HTR-8/SVneo (cell line): ENCODE results near the gene CCT7.
"Not testable (repeated sequence)": the region's sequence is repeated elsewhere in the genome, so short reads cannot be mapped to it uniquely, and the experiment has no call there.

Experiments used
- DNase-seq: peaks from one replicate; pipeline ENCODE4 v3.0.0; 2011; ENCODE audit warnings: low spot score, mixed read lengths; ENCODE audit not compliant: insufficient read length
- FAIRE-seq: peaks from 2 replicates; lab custom pipeline; 2011; peaks lifted over from hg19 to GRCh38; lab: Jason Lieb, UNC

CCT7 gene

GRCh38 chr2:73233932-73234832 is at the start of gene CCT7:
Gene CCT7 (plus strand): TSS chr2:73234308. CDS start chr2:73234379, 71 bp downstream.
- DNase-seq (peak; percentile 84), FAIRE-seq (no peak)

DNA sequence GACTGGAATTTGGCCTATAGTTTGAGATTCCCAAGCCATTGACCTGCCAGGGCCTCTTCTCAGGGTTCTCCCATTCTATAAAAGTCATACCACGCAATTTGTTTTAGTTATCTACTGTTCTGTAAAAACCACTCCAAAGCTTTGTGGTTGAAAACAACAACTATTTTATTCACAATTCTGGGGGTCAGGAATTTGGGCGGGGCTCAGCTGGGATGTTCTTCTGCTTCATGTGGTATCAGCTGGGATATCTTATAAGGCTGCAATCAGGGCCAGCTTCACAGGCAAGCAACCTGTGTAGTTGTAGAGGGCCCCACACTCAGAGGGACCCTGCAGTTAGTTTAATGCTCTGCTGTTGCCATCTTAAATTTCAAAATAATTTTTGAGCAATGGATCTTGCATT is 48.1 kb upstream of the CCT7 start:
- DNase-seq (no peak), FAIRE-seq (no peak)

- DNase-seq (no peak), FAIRE-seq (no peak)
Measured at GRCh38 chr2:73187549-73187948, 46.6 kb upstream of the CCT7 start.

DNA sequence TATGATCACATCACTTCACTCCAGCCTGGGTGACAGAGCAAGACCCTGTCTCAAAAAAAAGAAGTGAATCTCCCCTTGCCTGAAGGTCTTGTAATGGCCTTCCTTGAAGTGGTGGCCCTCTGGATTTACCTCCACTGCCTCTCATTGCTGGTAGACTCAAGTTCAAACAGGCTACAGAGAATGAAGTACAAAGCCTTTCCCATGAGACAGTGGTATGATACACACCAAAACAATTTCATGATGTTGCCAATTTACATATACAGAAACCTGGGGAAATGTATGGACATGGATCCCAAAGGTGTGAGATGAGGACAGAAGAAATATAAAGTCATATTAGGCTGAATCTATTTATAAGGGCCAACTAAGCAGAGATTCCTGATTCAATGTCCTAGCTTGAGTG is 36.5 kb upstream of the CCT7 start:
- FAIRE-seq = no peak
- DNase-seq = no peak

DNA sequence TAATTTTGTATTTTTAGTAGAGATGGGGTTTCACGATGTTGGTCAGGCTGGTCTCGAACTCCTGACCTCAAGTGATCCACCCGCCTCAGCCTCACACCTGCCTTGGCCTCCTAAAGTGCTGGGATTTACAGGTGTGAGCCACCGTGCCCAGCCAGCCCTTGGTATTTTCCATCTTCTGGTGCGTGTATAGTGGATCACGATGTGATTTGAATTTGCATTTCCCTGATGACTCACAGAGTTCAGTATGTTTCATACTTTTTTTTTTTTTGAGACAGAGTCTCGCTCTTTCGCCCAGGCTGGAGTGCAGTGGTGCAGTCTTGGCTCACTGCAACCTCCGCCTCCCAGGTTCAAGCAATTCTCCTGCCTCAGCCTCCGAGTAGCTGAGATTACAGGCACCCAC is 33.8 kb upstream of the CCT7 start:
- not testable (repeated sequence) for DNase-seq, FAIRE-seq

GRCh38 chr2:73202156-73203054 is 31.7 kb upstream of the CCT7 start, which contains the start of gene NOTO:
Gene NOTO (plus strand): TSS chr2:73202574. CDS start chr2:73202667, 93 bp downstream.
- DNase-seq = no peak
- no peak for FAIRE-seq

DNA sequence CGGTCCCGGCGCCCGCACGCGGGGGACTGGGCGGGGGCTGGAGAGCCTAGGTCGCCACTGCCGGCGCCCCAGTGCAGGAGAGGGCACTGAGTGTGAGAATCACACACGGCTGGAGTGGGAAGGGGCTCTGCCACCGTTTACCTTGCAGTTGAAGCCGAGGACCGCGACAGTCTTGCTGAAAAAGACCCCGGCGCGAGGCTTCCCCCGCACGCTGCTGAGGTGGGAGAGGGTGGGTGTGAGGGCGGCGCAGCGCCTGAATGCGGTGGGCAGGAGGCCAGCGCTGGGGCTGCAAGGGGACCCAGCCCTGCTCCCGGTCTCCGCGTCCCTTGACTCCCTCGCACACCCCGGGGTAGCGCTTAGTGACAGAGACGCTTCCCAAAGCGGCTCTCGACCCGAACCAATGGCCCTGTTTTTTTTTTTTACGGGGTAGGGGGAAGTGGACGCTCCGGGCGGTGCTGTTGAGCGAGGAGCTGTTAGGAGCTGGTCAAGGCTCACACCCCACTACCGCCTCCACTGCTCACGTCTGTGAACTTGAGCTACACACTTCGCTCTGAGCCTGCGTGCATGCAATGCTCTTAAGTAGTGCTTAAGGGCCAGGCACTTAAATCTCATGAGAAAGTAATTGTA is 30.9 kb upstream of the CCT7 start:
- DNase-seq (no peak), FAIRE-seq (no peak)

- DNase-seq (no peak), FAIRE-seq (no peak)
Measured at GRCh38 chr2:73205611-73206010, 28.5 kb upstream of the CCT7 start.

- no peak for FAIRE-seq
- DNase-seq = no peak
Measured at GRCh38 chr2:73208258-73208657, 25.9 kb upstream of the CCT7 start.

GRCh38 chr2:73210019-73210418 is 24.1 kb upstream of the CCT7 start:
- no peak for DNase-seq
- no peak for FAIRE-seq

DNA sequence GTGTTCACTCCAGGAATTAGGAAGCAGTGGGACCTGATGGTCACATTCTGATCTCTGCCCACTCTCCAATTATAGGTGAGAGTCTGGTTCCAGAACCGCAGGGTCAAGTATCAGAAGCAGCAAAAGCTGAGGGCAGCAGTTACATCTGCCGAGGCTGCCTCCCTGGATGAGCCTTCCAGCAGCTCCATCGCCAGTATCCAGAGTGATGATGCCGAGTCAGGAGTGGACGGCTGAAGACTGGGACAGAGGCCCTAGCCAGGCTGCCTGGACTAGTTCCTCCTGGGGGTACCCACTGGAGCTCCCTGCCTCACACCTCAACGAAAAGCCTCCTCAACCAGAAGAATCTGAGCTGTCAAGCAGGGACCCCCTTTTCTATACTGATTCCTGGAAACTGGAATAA is 23.4 kb upstream of the CCT7 start:
- DNase-seq (no peak), FAIRE-seq (no peak)

GRCh38 chr2:73212098-73212447 is 22.0 kb upstream of the CCT7 start:
- DNase-seq = no peak
- no peak for FAIRE-seq

- FAIRE-seq = no peak
- DNase-seq = peak; percentile 89
Measured at GRCh38 chr2:73212448-73213176, 21.5 kb upstream of the CCT7 start.

DNA sequence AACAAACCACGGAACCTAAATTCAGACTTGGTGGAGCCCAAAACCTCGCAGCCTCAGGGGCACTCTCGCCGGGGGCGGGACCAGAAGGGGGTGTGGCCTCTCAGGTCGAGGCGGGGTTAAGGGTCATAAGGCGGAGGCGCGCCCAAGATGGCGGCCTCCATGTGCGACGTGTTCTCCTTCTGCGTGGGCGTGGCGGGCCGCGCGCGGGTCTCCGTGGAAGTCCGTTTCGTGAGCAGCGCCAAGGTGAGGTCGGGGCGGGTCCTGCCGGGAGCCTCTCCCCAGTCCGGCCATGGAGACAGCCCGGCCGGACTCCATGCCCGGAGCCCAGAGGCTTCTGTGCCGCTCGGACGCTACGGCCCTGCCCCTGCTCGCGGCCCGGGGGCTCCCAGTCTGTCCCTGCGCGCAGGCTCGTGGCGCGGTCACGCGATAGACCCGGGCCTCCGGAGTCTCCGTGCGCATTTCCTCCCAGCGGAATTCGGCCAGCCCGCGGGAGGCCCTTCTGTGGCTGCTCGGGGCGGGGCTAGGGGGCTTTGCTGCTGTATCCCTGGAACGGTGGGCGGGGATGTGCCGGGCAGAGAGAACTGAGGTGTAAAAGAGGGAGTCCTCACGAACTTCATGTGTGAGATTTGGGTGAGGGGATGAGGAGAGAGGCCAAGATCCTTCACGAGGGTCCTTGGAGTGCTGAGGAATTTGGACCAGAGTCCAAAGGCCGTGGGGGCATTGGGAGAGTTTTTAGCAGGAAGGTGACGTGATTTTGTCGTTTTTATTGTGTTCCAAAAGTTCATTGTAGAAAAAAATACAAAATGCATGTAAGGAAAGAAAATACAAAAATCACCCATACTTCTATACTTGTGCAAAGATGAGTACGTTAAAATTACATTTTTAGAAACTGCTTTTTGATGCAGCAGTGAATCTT is 19.7 kb upstream of the CCT7 start, which contains the start of gene SMYD5:
TSS of gene SMYD5 (plus strand) at position 126 of the 916 bp plus-strand sequence. CDS start at position 148, 22 bp downstream.
- FAIRE-seq (peak; percentile 92), DNase-seq (peak; percentile 84)

- FAIRE-seq (no peak), DNase-seq (no peak)
Measured at GRCh38 chr2:73215254-73215653, 18.9 kb upstream of the CCT7 start.

GRCh38 chr2:73217160-73217559 is 16.9 kb upstream of the CCT7 start:
- DNase-seq (no peak), FAIRE-seq (no peak)

DNA sequence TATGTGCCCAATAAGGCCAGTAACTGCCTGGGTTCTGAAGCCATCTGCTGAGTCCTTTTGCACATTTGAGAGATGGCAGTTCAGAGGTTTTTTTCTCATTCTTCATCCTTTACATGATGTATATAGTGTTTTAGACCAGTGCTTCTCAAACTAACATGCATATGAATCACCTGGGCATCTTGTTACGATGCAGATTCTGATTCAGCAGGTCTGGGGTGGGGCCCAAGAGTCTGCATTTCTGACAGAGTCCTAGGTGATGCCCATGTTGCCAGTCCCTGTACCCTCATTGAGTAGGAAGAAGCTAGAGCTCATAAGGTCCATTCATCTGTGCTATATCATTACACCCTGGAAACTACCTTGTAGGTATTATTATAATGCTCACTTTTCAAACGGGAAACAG is 16.3 kb upstream of the CCT7 start:
- FAIRE-seq = no peak
- DNase-seq = no peak

DNA sequence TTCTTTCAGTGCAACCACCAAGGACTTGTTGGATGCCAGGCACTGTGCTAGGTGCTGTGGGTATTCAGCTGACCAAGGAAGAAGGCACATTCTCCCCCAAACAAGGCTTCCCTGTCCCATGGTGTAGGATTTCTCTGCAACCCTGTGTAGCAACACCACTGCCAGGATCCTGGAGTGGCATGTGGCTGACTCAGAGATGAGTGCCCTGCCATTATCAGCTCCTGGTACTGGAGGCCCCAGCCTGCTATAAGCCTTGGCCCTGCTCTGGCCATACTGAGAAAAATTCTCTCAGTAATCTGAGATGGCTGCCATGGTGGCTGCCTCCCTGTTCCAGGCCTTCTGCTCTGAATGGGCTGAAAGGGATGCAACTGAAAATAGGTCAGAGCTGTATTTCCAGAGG is 15.8 kb upstream of the CCT7 start:
- FAIRE-seq (no peak), DNase-seq (no peak)

GRCh38 chr2:73223821-73224220 is 10.3 kb upstream of the CCT7 start:
- DNase-seq (no peak), FAIRE-seq (no peak)
